Glutamatergic neuron (in vitro differentiated cells): ENCODE measurements around the gene NAA30. TPM values are rescaled to one million over a fixed set of nuclear protein-coding genes. Genes with fewer than 3 reads are reported as not detected.

ENCODE experiments used
- DNase-seq: peaks from one replicate; pipeline ENCODE4 v3.0.0; 2022
- H3K27ac Mint-ChIP-seq: one replicate; pipeline ENCODE4 v1.8.0; 2020; ENCODE audit warnings: mild to moderate bottlenecking, mixed read lengths, inconsistent platforms; ENCODE audit not compliant: unreplicated experiment
- H3K27me3 Mint-ChIP-seq: one replicate; pipeline ENCODE4 v1.8.0; 2020; ENCODE audit warnings: mild to moderate bottlenecking, moderate library complexity, mixed read lengths, inconsistent platforms; ENCODE audit not compliant: unreplicated experiment
- H3K36me3 Mint-ChIP-seq: one replicate; pipeline ENCODE4 v1.8.0; 2020; ENCODE audit warnings: mild to moderate bottlenecking, mixed read lengths, inconsistent platforms; ENCODE audit not compliant: unreplicated experiment
- H3K4me1 Mint-ChIP-seq: one replicate; pipeline ENCODE4 v1.8.0; 2020; ENCODE audit warnings: mild to moderate bottlenecking, low read depth, mixed read lengths, inconsistent platforms; ENCODE audit not compliant: unreplicated experiment
- H3K4me3 Mint-ChIP-seq: one replicate; pipeline ENCODE4 v1.8.0; 2020; ENCODE audit warnings: mild to moderate bottlenecking, mixed read lengths, inconsistent platforms; ENCODE audit not compliant: unreplicated experiment
- H3K9me3 Mint-ChIP-seq: one replicate; pipeline ENCODE4 v1.8.0; 2020; ENCODE audit warnings: mild to moderate bottlenecking, moderate library complexity, mixed read lengths, inconsistent platforms; ENCODE audit not compliant: unreplicated experiment
- total RNA-seq: library from RNA; stranded (reverse); fragmentation: NEBNext Ultra II Directional; extraction: Animal tissue kit (Norgen Biotek cat#: 25700); gene quantifications from one replicate; pipeline ENCODE4 v1.2.1, GENCODE V29; 2021; ENCODE audit not compliant: unreplicated experiment
- TF ChIP-seq, protein P1 (sequence below): fragments of 200-600 bp; sonication (generic); IDR thresholded peaks from one replicate; pipeline ENCODE4 v1.5.0; 2021; ENCODE audit not compliant: partially characterized antibody, unreplicated experiment

Gene NAA30
- total RNA-seq, 1 donor from 2014 or later: 21.4 TPM

- H3K36me3 Mint-ChIP-seq: no peaks in the 10 kb centered on the region
- H3K27ac Mint-ChIP-seq: no peak overlapping the region
- DNase-seq: no peak
- H3K4me1 Mint-ChIP-seq: no peaks in the 10 kb centered on the region
- H3K4me3 Mint-ChIP-seq: no peak overlapping the region
- no peaks in the 10 kb centered on the region for H3K27me3 Mint-ChIP-seq
- TF ChIP-seq, protein P1, sequence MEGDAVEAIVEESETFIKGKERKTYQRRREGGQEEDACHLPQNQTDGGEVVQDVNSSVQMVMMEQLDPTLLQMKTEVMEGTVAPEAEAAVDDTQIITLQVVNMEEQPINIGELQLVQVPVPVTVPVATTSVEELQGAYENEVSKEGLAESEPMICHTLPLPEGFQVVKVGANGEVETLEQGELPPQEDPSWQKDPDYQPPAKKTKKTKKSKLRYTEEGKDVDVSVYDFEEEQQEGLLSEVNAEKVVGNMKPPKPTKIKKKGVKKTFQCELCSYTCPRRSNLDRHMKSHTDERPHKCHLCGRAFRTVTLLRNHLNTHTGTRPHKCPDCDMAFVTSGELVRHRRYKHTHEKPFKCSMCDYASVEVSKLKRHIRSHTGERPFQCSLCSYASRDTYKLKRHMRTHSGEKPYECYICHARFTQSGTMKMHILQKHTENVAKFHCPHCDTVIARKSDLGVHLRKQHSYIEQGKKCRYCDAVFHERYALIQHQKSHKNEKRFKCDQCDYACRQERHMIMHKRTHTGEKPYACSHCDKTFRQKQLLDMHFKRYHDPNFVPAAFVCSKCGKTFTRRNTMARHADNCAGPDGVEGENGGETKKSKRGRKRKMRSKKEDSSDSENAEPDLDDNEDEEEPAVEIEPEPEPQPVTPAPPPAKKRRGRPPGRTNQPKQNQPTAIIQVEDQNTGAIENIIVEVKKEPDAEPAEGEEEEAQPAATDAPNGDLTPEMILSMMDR: no peak
- H3K9me3 Mint-ChIP-seq: peaks cover 3% of the 10 kb centered on the region
Observed at GRCh38 chr14:57418999-57419398, 28.6 kb downstream of the NAA30 start.

DNA sequence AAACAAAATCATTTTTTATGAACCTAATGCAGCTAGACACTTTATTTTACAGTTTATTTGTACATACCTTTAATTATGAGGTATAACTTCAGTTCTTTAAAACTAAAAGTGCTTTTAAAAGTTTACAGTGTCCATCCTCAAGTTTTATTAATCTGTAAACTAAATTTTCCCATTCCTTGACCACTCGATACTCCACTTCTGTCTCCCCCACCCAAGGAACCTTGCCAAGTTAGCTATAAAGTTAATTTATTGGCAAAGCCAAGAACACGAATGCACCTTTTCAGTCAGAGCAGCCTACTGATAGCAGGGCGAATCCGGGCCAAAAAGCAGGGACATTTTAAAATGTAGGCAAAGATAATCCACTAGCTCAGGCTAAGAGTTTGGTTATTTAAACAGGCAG is 29.6 kb downstream of the NAA30 start:
- Mint-ChIP-seq H3K36me3 (no peaks in the 10 kb centered on the region), H3K9me3 (no peaks in the 10 kb centered on the region), H3K27me3 (no peaks in the 10 kb centered on the region), H3K4me3 (no peak overlapping the region), H3K4me1 (no peaks in the 10 kb centered on the region), H3K27ac (no peak overlapping the region)
- TF ChIP-seq, protein P1: no peak
- no peak for DNase-seq

DNA sequence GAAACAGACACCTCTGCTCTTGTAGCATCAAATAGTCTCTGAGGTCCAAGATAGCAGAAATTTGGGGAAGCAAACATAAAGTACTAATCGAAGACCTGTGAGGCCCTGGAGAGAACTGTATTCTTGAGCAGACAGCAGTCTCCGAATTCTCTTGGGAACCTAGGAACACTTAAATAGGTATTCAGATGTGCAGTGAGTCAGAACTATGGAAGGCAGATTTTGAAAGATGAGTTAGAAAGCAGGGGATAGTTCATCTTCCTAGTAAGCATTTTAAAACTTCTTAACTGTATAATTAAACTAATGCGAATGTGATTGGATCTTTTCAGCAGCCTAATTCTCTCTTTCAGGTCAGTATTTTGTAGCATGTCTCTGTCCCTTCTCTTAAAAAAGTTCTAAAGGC is 30.6 kb downstream of the NAA30 start:
- Mint-ChIP-seq H3K9me3 (no peaks in the 10 kb centered on the region), H3K4me3 (no peak overlapping the region), H3K27me3 (no peaks in the 10 kb centered on the region), H3K27ac (no peak overlapping the region), H3K36me3 (no peaks in the 10 kb centered on the region), H3K4me1 (no peaks in the 10 kb centered on the region)
- TF ChIP-seq, protein P1: no peak
- no peak for DNase-seq

- no peaks in the 10 kb centered on the region for H3K4me1 Mint-ChIP-seq
- no peak overlapping the region for H3K4me3 Mint-ChIP-seq
- no peak overlapping the region for H3K27ac Mint-ChIP-seq
- no peaks in the 10 kb centered on the region for H3K27me3 Mint-ChIP-seq
- DNase-seq: no peak
- TF ChIP-seq, protein P1: peak; percentile 30
- peaks cover 4% of the 10 kb centered on the region for H3K9me3 Mint-ChIP-seq
- peaks cover 17% of the 10 kb centered on the region for H3K36me3 Mint-ChIP-seq
Observed at GRCh38 chr14:57435923-57436322, 45.5 kb downstream of the NAA30 start.

- DNase-seq: no peak
- no peaks in the 10 kb centered on the region for H3K9me3 Mint-ChIP-seq
- peaks cover 2% of the 10 kb centered on the region for H3K27me3 Mint-ChIP-seq
- no peak overlapping the region for H3K4me3 Mint-ChIP-seq
- no peak overlapping the region for H3K27ac Mint-ChIP-seq
- H3K4me1 Mint-ChIP-seq: no peaks in the 10 kb centered on the region
- TF ChIP-seq, protein P1: no peak
- H3K36me3 Mint-ChIP-seq: no peaks in the 10 kb centered on the region
Observed at GRCh38 chr14:57461777-57462320, 71.5 kb downstream of the NAA30 start.
